Melanocyte of skin (primary cell): ENCODE results near the gene TCEAL4. TPM values are rescaled to one million over a fixed set of nuclear protein-coding genes. Genes with fewer than 3 reads are reported as not detected.

Experiments
- total RNA-seq, 2 donors: library from RNA; depleted of rRNA; stranded (reverse); fragments of >200 nt; gene quantifications; 2 replicates each; pipeline ENCODE4 v1.2.3, GENCODE V29; 2012

Gene TCEAL4
- 10 to 100 TPM; 18.6 to 25.6 TPM for total RNA-seq

GRCh38 chrX:103585411-103586313, at the start of gene TCEAL4:
Gene TCEAL4, plus strand, starts transcription at chrX:103585515. Its CDS starts 1,161 bp downstream, at chrX:103586676.

GRCh38 chrX:103607364-103608305, 22.3 kb downstream of the TCEAL4 start, which contains the start of gene TCEAL3:
Gene TCEAL3, plus strand, starts transcription at chrX:103607963. Its CDS starts 1,102 bp downstream, at chrX:103609065.

GRCh38 chrX:103628386-103629317, 43.3 kb downstream of the TCEAL4 start, which contains the start of gene TCEAL1:
Gene TCEAL1, plus strand, starts transcription at chrX:103628975. Its CDS starts 942 bp downstream, at chrX:103629917.

Other genes with a start within 250 kb of the TCEAL4 start
- 10 to 100 TPM; 43.0 to 55.9 TPM for gene TCEAL9, start 229.0 kb upstream of the TCEAL4 start, total RNA-seq
- 100 to 1,000 TPM; 147 to 185 TPM for gene BEX3, start 209.0 kb upstream of the TCEAL4 start, total RNA-seq
- under 1 TPM; under 0.01 TPM for gene RAB40A, start 66.0 kb upstream of the TCEAL4 start, total RNA-seq
- 1 to 10 TPM; 3.8 to 7.0 TPM for gene TCEAL3, start 22.4 kb downstream of the TCEAL4 start, total RNA-seq
- gene TCEAL1, start 43.5 kb downstream of the TCEAL4 start, total RNA-seq = 10 to 100 TPM; 27.2 to 27.6 TPM
- 100 to 1,000 TPM; 563 to 639 TPM for gene MORF4L2, start 101.2 kb downstream of the TCEAL4 start, total RNA-seq
- not detected for gene TMEM31, start 125.4 kb downstream of the TCEAL4 start, total RNA-seq
- 100 to 1,000 TPM; 171 to 300 TPM for gene PLP1, start 191.3 kb downstream of the TCEAL4 start, total RNA-seq
- 1 to 10 TPM in 1 of 2 donors, under 1 TPM in 1; 0.67 to 1.0 TPM for gene RAB9B, start 246.7 kb downstream of the TCEAL4 start, total RNA-seq